GM10248 (cell line): Measurements from ENCODE around the gene LYRM1.

Source experiments
- CTCF ChIA-PET: fragments of 300-600 bp; sonication (Branson Sonifier 250); formaldehyde crosslinking; extraction: SDS; loops from one replicate; lab custom pipeline; 2021; ENCODE audit warnings: antibody characterized with exemption; lab: Yijun Ruan, JAX
- POLR2A ChIA-PET: fragments of 350-650 bp; sonication (Branson Sonifier 250); formaldehyde crosslinking; extraction: SDS; loops from one replicate; lab custom pipeline; 2020; ENCODE audit warnings: antibody characterized with exemption; lab: Yijun Ruan, JAX
- DNase-seq: peaks from one replicate; pipeline ENCODE4 v3.0.0; 2012; ENCODE audit errors: extremely low spot score
- TF ChIP-seq, protein P1 (sequence below): IDR thresholded peaks from 2 replicates; pipeline ENCODE4 v1.5.1; 2012; ENCODE audit warnings: mild to moderate bottlenecking, low read depth; ENCODE audit errors: extremely low read depth, missing control alignments, control extremely low read depth

The LYRM1 gene

DNA sequence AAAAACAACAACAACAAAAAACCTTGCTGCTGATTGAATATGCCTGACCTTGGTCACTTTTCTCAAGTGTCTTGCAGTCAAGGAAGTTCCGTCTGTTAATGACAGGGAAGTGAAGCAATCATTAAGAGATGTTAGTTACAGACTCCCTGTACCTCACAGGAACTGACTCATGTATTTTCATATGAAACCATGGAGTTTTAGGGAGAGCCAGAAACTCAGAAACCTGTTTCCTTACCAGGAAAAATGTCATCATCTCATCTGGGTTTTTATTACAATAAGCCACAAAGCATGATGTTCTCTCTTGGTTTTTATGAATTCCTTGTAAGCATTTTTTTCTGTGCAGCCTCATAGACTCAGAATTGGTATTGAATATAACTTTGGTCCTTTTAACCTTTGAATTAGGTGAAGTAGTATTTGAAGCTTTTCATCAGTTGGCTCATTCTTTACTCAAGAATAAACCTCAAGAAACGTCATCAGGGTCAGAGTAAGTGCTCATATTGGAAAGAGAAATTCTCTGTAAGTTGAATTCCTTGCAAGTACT lies 10.3 kb downstream of the LYRM1 start:
- no peak for DNase-seq
- ChIA-PET CTCF (interaction anchor here (1.0 to 1.1 kb wide), 2 partner anchors 9 to 10 kb away, joined by 3 read pairs; no protein-coding TSS in a partner anchor), POLR2A (no interaction called here)
- TF ChIP-seq, protein P1, sequence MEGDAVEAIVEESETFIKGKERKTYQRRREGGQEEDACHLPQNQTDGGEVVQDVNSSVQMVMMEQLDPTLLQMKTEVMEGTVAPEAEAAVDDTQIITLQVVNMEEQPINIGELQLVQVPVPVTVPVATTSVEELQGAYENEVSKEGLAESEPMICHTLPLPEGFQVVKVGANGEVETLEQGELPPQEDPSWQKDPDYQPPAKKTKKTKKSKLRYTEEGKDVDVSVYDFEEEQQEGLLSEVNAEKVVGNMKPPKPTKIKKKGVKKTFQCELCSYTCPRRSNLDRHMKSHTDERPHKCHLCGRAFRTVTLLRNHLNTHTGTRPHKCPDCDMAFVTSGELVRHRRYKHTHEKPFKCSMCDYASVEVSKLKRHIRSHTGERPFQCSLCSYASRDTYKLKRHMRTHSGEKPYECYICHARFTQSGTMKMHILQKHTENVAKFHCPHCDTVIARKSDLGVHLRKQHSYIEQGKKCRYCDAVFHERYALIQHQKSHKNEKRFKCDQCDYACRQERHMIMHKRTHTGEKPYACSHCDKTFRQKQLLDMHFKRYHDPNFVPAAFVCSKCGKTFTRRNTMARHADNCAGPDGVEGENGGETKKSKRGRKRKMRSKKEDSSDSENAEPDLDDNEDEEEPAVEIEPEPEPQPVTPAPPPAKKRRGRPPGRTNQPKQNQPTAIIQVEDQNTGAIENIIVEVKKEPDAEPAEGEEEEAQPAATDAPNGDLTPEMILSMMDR, result no peak

DNA sequence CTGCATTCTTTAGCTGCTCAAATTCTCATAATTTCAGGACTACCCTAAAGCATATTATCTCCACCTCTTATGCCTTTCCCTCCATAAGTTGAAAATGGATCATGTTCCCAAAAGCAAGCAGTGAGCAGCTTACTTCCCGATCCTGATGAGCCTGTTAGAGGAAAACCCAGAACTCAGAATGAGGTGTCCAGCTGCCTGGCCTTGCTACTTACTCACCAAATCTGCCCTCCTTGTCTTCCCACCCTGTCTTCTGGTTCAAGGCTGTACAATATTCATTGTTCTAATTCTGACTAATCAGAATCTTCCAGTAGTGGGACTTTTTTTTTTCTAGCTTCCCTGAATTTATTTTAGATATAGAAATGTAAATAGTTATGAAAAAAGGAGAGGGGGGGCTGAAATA lies 10.8 kb downstream of the LYRM1 start:
- ChIA-PET POLR2A (no interaction called here), CTCF (interaction anchor here (1.0 kb wide), 1 partner anchor 8 kb away, joined by 3 read pairs; no protein-coding TSS in a partner anchor)
- TF ChIP-seq, protein P1, result no peak
- no peak for DNase-seq

DNA sequence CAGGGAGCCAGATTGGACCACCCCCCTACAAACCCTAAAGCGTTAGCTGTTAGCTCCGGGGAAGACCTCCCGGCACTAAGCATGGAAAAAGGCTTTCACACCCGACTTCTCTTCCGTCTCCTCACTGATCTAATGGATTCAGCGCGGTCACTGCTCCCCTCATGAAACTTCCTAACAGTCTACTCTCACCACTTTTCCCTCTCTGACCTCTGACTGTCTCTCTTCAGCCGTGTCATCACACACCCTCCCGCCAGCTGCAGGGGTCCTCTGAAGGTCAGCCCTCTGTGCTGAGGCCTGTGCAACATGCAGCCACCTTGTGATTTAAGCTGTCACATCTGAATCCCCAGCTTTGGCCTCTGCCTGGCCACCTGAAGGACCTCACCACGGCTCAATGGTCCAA lies 15.7 kb downstream of the LYRM1 start:
- ChIA-PET CTCF (no interaction called here), POLR2A (interaction anchor here (0.6 kb wide), 1 partner anchor 22 kb away, joined by 5 read pairs; no protein-coding TSS in a partner anchor)
- TF ChIP-seq, protein P1, result no peak
- no peak for DNase-seq

DNA sequence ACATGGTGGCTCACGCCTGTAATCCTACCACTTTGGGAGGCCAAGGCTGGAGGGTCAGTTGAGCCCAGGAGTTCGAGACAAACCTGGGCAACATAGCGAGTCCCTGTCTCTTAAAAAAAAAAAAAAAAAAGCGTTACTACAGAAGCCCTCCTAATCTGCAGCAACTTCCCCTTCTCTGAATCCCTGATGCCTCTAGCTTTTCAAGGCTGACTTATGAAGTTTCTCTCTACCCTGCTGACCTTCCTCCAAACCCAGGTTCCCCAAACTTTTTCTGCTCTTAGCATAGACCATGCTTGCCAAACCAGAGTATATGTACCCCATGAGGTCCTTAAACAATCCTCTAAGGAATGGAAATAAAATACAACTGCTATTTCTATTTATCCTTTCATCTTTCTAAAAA lies 16.4 kb downstream of the LYRM1 start:
- CTCF ChIA-PET, result interaction anchor here (1.6 kb wide), 1 partner anchor 21 kb away, joined by 3 read pairs; no protein-coding TSS in a partner anchor

DNA sequence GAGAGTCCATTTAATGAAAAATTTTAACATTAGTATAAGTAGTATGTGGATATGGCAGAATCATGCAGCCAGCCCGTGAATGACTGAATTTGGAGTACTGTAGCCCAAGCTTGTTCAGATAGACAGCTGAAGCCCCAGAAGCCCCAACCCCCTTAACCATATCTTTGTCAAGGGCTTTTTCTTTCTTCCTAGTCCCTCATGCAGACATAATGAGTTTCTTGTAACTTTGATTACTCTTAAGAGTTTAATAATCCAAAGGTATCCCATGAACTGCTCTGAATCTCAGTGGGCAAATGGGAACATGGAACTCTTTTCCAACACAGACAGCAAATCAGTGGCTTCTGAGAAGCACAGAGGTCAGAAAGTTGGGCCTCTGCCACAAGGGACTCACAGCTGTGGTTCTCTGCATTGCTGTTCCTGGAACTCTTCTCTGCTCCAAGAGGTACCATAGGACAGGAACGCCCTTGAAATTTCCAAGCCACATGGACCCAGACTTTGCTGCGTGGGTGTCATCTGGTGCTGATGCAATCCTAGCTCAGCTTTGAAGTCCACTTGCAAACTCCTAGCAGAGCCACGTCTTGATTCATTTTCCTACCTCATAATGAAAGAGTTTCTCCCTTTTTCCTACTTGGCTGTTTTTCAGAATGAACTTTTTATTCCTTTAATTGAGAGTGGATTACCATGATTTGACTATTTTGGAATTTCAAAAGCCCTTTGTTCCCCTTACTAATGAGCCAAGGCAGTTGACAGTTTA lies 18.1 kb downstream of the LYRM1 start:
- no peak for DNase-seq
- ChIA-PET POLR2A (no interaction called here), CTCF (interaction anchor here (1.6 kb wide), 1 partner anchor 19 kb away, joined by 3 read pairs; no protein-coding TSS in a partner anchor)
- TF ChIP-seq, protein P1, result no peak

More for the DNA sequence above, 16.4 kb downstream of the LYRM1 start:
- DNase-seq, result no peak
- TF ChIP-seq, protein P1, result no peak
- POLR2A ChIA-PET, result no interaction called here

DNA sequence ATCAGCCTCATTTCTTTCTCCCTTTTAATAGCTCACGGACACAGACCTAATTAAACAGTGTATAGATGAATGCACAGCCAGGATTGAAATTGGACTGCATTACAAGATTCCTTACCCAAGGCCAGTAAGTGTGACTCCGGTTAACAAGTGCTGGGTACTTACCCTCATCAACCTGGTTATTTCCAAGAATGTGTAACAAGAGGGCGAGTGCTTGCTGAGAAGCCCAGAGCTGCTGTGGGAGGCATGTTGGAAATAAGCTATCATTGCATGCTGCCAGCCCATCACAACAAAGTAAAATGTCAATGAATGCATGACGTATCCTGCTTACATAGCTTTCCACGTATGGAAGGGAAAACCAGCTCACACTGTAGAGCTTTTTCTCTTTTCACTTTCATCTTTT lies 19.5 kb downstream of the LYRM1 start:
- no peak for DNase-seq
- ChIA-PET POLR2A (no interaction called here), CTCF (interaction anchor here (1.0 to 1.8 kb wide), 8 partner anchors 8 to 70 kb away, joined by 3 to 6 read pairs (median 3); no protein-coding TSS in a partner anchor)
- TF ChIP-seq, protein P1, result no peak
